ENCODE results near the gene EFL1. TPM values are rescaled to one million over a fixed set of nuclear protein-coding genes. Genes with fewer than 3 reads are reported as not detected.
"Not testable (repeated sequence)": the region's sequence is repeated elsewhere in the genome, so short reads cannot be mapped to it uniquely, and the experiment has no call there.

Gene EFL1
- 10 to 100 TPM in 1 of 2 donors, 1 to 10 TPM in 1; 8.7 to 10.1 TPM for total RNA-seq
- 1 to 10 TPM; 3.2 to 3.6 TPM for polyA plus RNA-seq

DNA sequence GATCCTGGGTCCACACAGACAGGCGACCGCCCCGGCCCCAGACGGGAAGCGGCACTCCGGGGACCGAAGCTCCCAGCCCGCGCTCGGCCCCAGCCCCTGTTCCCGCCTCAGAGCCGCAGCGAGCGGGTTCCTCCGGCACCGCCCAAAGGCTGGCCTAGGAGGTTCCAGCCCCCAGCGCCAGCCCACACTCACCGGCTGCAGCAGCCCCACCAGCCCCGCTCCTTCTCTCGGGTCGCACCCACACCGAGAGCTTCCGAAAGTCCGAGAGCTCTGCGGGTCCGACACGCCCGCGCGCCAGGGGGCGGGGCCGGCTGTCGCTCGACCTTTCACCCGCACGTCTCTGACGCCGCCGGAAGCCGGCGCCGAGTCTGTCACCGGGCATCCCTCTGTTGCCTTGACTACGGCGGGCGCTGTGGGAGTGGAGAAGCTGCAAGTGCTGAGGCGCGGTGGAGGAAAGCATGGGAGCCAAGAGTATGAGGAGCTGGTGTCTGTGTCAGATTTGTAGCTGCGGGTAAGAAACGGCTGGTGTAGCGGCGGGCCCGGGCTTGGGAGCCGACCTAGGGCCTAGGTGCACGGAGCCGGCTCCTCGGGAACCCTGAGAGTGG is at the start of gene EFL1, which contains the start of gene SAXO2:
Gene EFL1, minus strand, starts transcription at position 313 of the 605 bp plus-strand sequence. CDS start 956 bp downstream, outside the sequence.
Gene SAXO2, plus strand, starts transcription at position 397 of the 605 bp plus-strand sequence. Its CDS starts 62 bp downstream, at position 459.
- Histone ChIP-seq H3K4me3 (ENCODE audit: low read depth in 1 of 3, low read length in 3 of 3) (peak within 1 kb of the TSS; percentile 70 to 93 (median 79)), H3K9me3 (ENCODE audit: control insufficient read depth in 4 of 4, low read length in 3 of 4) (no peaks in the 10 kb centered on the region), H3K36me3 (ENCODE audit: control insufficient read depth in 4 of 4, insufficient read depth in 3 of 4, low read depth in 1 of 4, low read length in 3 of 4) (peaks cover 0 to 4% (median 4%) of the 10 kb centered on the region in 4 donors), H3K27me3 (ENCODE audit: control insufficient read depth in 4 of 4, insufficient read depth in 4 of 4, low read length in 3 of 4) (no peaks in the 10 kb centered on the region), H3K27ac (ENCODE audit: low read depth in 1 of 2, low read length in 2 of 2) (peak within 1 kb of the TSS; percentile 87 to 90), H3K4me1 (ENCODE audit: control insufficient read depth in 4 of 4, insufficient read depth in 4 of 4, low read length in 3 of 4) (peaks cover 2 to 16% (median 8%) of the 10 kb centered on the region in 4 donors), H3K9ac (ENCODE audit: low read depth in 1 of 2, low read length in 2 of 2) (peak within 1 kb of the TSS; percentile 47 to 78)
- TF ChIP-seq TAF1 (conservative IDR thresholded peaks at IDR 0.05) (no peak), GABPA (IDR thresholded peaks at IDR 0.05 in 1 of 2, conservative IDR thresholded peaks at IDR 0.05 in 1 of 2) (peak in 1 of 2 donors; percentile 81), NR2F2 (IDR thresholded peaks at IDR 0.05) (peak; percentile 57), RXRA (IDR thresholded peaks at IDR 0.05) (peak in 1 of 2 donors; percentile 33), YY1 (IDR thresholded peaks at IDR 0.05) (no peak), SP1 (IDR thresholded peaks at IDR 0.05) (peak; percentile 44)
- WGBS: under 1% methylated on average over 57 of the region's 57 CpGs
- peak; percentile 96 for DNase-seq (ENCODE audit: low spot score)

GRCh38 chr15:82311321-82311720 is 48.8 kb upstream of the EFL1 start:
- H3K4me3 ChIP-seq (ENCODE audit: low read depth in 1 of 3, low read length in 3 of 3); DNase-seq (ENCODE audit: low spot score): not testable (repeated sequence)
- WGBS: 85% methylated on average over 4 of the region's 5 CpGs

GRCh38 chr15:82309802-82310201 is 47.3 kb upstream of the EFL1 start:
- TF ChIP-seq, protein P1, sequence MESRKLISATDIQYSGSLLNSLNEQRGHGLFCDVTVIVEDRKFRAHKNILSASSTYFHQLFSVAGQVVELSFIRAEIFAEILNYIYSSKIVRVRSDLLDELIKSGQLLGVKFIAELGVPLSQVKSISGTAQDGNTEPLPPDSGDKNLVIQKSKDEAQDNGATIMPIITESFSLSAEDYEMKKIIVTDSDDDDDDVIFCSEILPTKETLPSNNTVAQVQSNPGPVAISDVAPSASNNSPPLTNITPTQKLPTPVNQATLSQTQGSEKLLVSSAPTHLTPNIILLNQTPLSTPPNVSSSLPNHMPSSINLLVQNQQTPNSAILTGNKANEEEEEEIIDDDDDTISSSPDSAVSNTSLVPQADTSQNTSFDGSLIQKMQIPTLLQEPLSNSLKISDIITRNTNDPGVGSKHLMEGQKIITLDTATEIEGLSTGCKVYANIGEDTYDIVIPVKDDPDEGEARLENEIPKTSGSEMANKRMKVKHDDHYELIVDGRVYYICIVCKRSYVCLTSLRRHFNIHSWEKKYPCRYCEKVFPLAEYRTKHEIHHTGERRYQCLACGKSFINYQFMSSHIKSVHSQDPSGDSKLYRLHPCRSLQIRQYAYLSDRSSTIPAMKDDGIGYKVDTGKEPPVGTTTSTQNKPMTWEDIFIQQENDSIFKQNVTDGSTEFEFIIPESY (IDR thresholded peaks at IDR 0.05): no peak
- Histone ChIP-seq H3K9ac (ENCODE audit: low read depth in 1 of 2, low read length in 2 of 2) (no peak overlapping the region), H3K9me3 (ENCODE audit: control insufficient read depth in 4 of 4, low read length in 3 of 4) (no peaks in the 10 kb centered on the region), H3K27ac (ENCODE audit: low read depth in 1 of 2, low read length in 2 of 2) (no peak overlapping the region), H3K36me3 (ENCODE audit: control insufficient read depth in 4 of 4, insufficient read depth in 3 of 4, low read depth in 1 of 4, low read length in 3 of 4) (no peaks in the 10 kb centered on the region), H3K27me3 (ENCODE audit: control insufficient read depth in 4 of 4, insufficient read depth in 4 of 4, low read length in 3 of 4) (no peaks in the 10 kb centered on the region), H3K4me1 (ENCODE audit: control insufficient read depth in 4 of 4, insufficient read depth in 4 of 4, low read length in 3 of 4) (no peaks in the 10 kb centered on the region), H3K4me3 (ENCODE audit: low read depth in 1 of 3, low read length in 3 of 3) (no peak overlapping the region)
- DNase-seq (ENCODE audit: low spot score): no peak
- 40% methylated on average over 2 of the region's 2 CpGs for WGBS

More at GRCh38 chr15:82311321-82311720, 48.8 kb upstream of the EFL1 start:
- not testable (repeated sequence) for H3K9ac ChIP-seq (ENCODE audit: low read depth in 1 of 2, low read length in 2 of 2); H3K27me3 ChIP-seq (ENCODE audit: control insufficient read depth in 4 of 4, insufficient read depth in 4 of 4, low read length in 3 of 4); H3K36me3 ChIP-seq (ENCODE audit: control insufficient read depth in 4 of 4, insufficient read depth in 3 of 4, low read depth in 1 of 4, low read length in 3 of 4); H3K4me1 ChIP-seq (ENCODE audit: control insufficient read depth in 4 of 4, insufficient read depth in 4 of 4, low read length in 3 of 4); H3K27ac ChIP-seq (ENCODE audit: low read depth in 1 of 2, low read length in 2 of 2); H3K9me3 ChIP-seq (ENCODE audit: control insufficient read depth in 4 of 4, low read length in 3 of 4)

DNA sequence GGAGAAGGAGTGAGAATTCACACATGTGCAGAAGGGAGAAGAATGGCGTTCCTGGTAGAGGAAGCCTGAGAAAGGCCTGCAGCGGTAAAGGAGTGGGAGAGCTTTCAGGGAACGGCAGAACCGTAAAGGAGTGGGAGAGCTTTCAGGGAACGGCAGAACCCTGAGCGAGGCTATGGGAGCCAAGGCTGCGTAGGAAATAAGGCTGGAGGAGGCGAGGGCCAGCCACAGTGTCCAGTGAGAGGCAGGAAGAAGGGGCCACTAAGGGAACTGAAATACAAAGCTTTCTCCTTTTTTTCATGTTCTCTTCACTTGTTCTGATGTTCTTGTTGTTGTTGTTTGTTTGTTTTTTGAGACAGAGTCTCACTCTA is 45.2 kb upstream of the EFL1 start:
- TF ChIP-seq TAF1 (conservative IDR thresholded peaks at IDR 0.05): no peak
- TF ChIP-seq, protein P2, sequence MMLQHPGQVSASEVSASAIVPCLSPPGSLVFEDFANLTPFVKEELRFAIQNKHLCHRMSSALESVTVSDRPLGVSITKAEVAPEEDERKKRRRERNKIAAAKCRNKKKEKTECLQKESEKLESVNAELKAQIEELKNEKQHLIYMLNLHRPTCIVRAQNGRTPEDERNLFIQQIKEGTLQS (IDR thresholded peaks at IDR 0.05): no peak
- no peak for TF ChIP-seq FOXA1 (IDR thresholded peaks at IDR 0.05)
- no peak for TF ChIP-seq MAX (IDR thresholded peaks at IDR 0.05)
- no peak for TF ChIP-seq CTCF (IDR thresholded peaks at IDR 0.05; ENCODE audit: low read depth, low read length, missing input control)
- TF ChIP-seq JUND (IDR thresholded peaks at IDR 0.05): no peak
- TF ChIP-seq GABPA (IDR thresholded peaks at IDR 0.05 in 1 of 2, conservative IDR thresholded peaks at IDR 0.05 in 1 of 2): no peak
- TF ChIP-seq EGR1 (IDR thresholded peaks at IDR 0.05; ENCODE audit: low read depth in 2 of 2): no peak
- Histone ChIP-seq H3K9me3 (ENCODE audit: control insufficient read depth in 4 of 4, low read length in 3 of 4) (no peaks in the 10 kb centered on the region), H3K4me1 (ENCODE audit: control insufficient read depth in 4 of 4, insufficient read depth in 4 of 4, low read length in 3 of 4) (no peaks in the 10 kb centered on the region), H3K4me3 (ENCODE audit: low read depth in 1 of 3, low read length in 3 of 3) (no peak overlapping the region), H3K36me3 (ENCODE audit: control insufficient read depth in 4 of 4, insufficient read depth in 3 of 4, low read depth in 1 of 4, low read length in 3 of 4) (no peaks in the 10 kb centered on the region), H3K27me3 (ENCODE audit: control insufficient read depth in 4 of 4, insufficient read depth in 4 of 4, low read length in 3 of 4) (no peaks in the 10 kb centered on the region), H3K9ac (ENCODE audit: low read depth in 1 of 2, low read length in 2 of 2) (no peak overlapping the region), H3K27ac (ENCODE audit: low read depth in 1 of 2, low read length in 2 of 2) (no peak overlapping the region)
- 95% methylated on average over 8 of the region's 8 CpGs for WGBS
- no peak for DNase-seq (ENCODE audit: low spot score)

Measured in liver (tissue), 9 donors.